T1000 (cell line): ENCODE data around the gene KANSL1L.
A peak's percentile ranks its signal among the peaks of the same experiment; 100 is the strongest.

Source experiments
- DNase-seq: peaks from one replicate; lab custom pipeline; 2025; ENCODE audit warnings: mixed read lengths; lab: John Stamatoyannopoulos, UW

KANSL1L gene

GRCh38 chr2:210086292-210086691 is 84.9 kb downstream of the KANSL1L start:
- no peak for DNase-seq

- DNase-seq = no peak
These were observed 98.2 kb downstream of the KANSL1L start for GRCh38 chr2:210072922-210073509.

GRCh38 chr2:210072493-210072892 is 98.7 kb downstream of the KANSL1L start:
- no peak for DNase-seq

GRCh38 chr2:210063306-210063705 is 107.9 kb downstream of the KANSL1L start:
- no peak for DNase-seq

- DNase-seq = no peak
These were observed 115.4 kb downstream of the KANSL1L start for GRCh38 chr2:210055825-210056224.

- DNase-seq = no peak
These were observed 116.5 kb downstream of the KANSL1L start for GRCh38 chr2:210054696-210055095.

- no peak for DNase-seq
These were observed 120.3 kb downstream of the KANSL1L start for GRCh38 chr2:210050885-210051284.

- DNase-seq = no peak
These were observed 121.4 kb downstream of the KANSL1L start for GRCh38 chr2:210049831-210050230.

- DNase-seq = no peak
These were observed 124.2 kb downstream of the KANSL1L start for GRCh38 chr2:210046851-210047500.

- no peak for DNase-seq
These were observed 133.1 kb downstream of the KANSL1L start for GRCh38 chr2:210038078-210038477.

- no peak for DNase-seq
These were observed 135.5 kb downstream of the KANSL1L start for GRCh38 chr2:210035679-210036078.

GRCh38 chr2:210034087-210034683 is 137.0 kb downstream of the KANSL1L start:
- DNase-seq = no peak

GRCh38 chr2:210028178-210028577 is 143.0 kb downstream of the KANSL1L start:
- no peak for DNase-seq

GRCh38 chr2:210027608-210028007 is 143.6 kb downstream of the KANSL1L start:
- no peak for DNase-seq

- no peak for DNase-seq
These were observed 148.4 kb downstream of the KANSL1L start for GRCh38 chr2:210022824-210023223.

- DNase-seq = no peak
These were observed 151.1 kb downstream of the KANSL1L start for GRCh38 chr2:210020138-210020537.

- DNase-seq = no peak
These were observed 161.3 kb downstream of the KANSL1L start for GRCh38 chr2:210009896-210010295.

GRCh38 chr2:210009126-210009525 is 162.1 kb downstream of the KANSL1L start:
- no peak for DNase-seq

GRCh38 chr2:210007895-210008294 is 163.3 kb downstream of the KANSL1L start:
- DNase-seq = no peak

GRCh38 chr2:210004881-210005280 is 166.3 kb downstream of the KANSL1L start:
- DNase-seq = no peak

- DNase-seq = no peak
These were observed 167.8 kb downstream of the KANSL1L start for GRCh38 chr2:210003359-210003758.

- DNase-seq = peak; percentile 90
These were observed 168.8 kb downstream of the KANSL1L start, which contains the start of gene RPE for GRCh38 chr2:210002158-210003157. TSS of gene RPE (plus strand) at chr2:210002638. CDS start at chr2:210002662, 24 bp downstream.
